Hepatic stellate cell (primary cell): ENCODE results near the gene KCNT2.
"Not testable (repeated sequence)": the region's sequence is repeated elsewhere in the genome, so short reads cannot be mapped to it uniquely, and the experiment has no call there.

Experiments
- DNase-seq: peaks from one replicate; pipeline ENCODE4 v3.0.0; 2011; ENCODE audit warnings: low spot score

The KCNT2 gene

DNA sequence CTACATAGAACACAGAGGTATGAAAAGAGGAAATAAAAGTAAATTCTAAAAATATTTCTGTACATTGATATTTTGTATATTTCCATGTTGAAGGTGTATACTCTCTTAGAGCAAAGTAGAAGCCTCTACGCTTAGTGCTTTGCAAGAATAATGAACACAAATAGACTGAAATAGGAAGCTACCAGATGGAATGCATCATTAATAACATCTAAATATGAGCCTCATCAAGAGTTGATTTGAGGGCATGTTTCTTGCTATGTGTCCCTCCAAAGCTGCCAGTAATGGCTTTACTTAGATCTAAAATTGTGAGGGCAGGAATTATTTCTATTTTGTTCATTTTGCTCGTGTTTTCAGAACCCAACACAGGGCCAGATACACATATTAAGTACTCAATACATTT is 94.4 kb downstream of the KCNT2 start:
- no peak for DNase-seq

GRCh38 chr1:196510451-196510850 is 97.8 kb downstream of the KCNT2 start:
- DNase-seq = no peak

- DNase-seq = not testable (repeated sequence)
Observed at GRCh38 chr1:196504224-196504623, 104.0 kb downstream of the KCNT2 start.

- DNase-seq = no peak
Observed at GRCh38 chr1:196502437-196502836, 105.8 kb downstream of the KCNT2 start.

GRCh38 chr1:196501760-196502428 is 106.3 kb downstream of the KCNT2 start:
- no peak for DNase-seq

- DNase-seq = no peak
Observed at GRCh38 chr1:196497817-196498216, 110.4 kb downstream of the KCNT2 start.

GRCh38 chr1:196494766-196495165 is 113.5 kb downstream of the KCNT2 start:
- DNase-seq = no peak

DNA sequence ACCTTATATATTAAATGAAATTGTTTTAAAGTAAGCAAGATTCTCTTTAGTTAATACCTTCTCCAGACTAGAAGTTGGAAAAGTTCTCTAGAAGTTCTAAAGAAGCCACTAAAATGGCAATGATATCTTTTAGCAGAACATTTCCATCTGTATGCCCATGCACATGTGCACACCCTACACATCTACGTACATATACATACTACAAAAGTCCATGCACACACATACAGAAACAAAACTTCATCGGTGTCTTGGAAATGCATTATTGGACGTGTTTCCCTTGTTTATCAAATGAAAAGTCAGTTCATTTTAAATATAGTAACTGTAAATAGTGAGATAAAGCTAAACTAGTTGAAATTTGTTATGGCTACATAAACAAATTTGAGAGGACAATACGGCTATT is 114.4 kb downstream of the KCNT2 start:
- DNase-seq = no peak

GRCh38 chr1:196488579-196488978 is 119.7 kb downstream of the KCNT2 start:
- no peak for DNase-seq

- no peak for DNase-seq
Observed at GRCh38 chr1:196486346-196486745, 121.9 kb downstream of the KCNT2 start.

DNA sequence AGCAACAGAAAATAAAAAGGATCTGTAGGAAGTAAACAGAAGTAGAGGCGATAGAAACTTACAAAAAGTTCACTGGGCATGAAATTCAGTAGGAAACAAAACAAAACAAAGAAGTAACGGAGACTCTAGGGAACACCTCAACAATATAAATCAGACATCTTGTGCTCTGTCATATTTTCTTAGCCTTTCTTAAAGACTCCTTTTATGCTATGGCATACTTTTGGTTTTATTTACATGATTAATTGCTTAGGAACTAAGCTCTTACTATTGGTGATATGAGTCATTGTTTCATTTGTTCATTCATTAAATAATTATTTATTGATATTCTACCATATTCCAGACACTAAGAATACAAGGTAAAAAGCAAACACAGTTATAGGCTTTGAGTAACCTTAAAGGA is 126.6 kb downstream of the KCNT2 start:
- DNase-seq = no peak

GRCh38 chr1:196477262-196477661 is 131.0 kb downstream of the KCNT2 start:
- DNase-seq = no peak

DNA sequence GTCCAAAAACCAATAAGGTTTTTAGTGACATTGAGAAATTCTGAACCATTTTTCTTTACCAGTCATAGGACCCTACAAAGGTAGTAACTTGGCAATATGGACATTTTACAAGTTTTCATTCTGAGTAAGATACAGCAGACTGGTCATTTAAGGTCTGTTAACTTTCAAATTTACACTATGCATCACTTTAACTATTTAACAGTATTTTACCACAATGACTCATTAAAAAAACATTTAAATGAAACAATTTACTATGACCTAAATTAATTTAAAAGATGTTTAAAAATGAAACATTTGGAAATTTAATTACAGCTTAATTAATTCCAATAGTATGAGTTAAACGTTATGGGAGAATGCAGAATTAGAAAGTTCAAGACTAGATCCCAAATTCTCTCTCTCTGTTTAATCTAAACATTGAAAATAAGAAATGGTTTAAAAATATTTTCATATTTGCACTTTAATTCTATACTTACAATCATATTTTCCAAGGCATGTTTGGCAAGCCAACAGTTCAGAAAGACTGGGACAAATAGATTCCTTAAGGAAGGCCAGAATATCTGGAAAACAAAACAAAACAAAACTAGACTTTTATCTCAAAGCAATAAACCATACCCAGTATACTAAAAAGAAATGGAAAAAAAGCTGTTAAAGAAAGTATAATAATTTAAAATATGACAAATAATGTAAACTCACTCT is 140.9 kb downstream of the KCNT2 start:
- DNase-seq = no peak

GRCh38 chr1:196466654-196467053 is 141.6 kb downstream of the KCNT2 start:
- no peak for DNase-seq

DNA sequence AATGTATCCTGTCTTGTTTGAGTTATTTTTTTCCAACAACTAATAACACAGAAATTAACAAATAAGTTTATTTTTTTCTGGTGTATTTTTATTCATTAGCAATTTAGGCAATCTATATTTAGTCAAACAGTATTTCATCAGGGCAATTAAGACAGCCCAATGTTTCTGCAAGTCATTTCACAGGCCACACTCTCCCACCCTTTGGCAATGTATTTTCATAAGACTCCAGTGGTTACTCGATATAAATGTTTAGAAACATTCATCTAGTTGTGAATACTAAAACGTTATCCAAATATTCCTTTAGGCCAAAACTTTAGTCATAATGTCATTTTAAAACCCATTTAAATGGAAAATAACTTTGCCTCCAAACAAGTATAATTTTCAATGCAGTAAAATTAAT is 142.1 kb downstream of the KCNT2 start:
- DNase-seq = no peak

DNA sequence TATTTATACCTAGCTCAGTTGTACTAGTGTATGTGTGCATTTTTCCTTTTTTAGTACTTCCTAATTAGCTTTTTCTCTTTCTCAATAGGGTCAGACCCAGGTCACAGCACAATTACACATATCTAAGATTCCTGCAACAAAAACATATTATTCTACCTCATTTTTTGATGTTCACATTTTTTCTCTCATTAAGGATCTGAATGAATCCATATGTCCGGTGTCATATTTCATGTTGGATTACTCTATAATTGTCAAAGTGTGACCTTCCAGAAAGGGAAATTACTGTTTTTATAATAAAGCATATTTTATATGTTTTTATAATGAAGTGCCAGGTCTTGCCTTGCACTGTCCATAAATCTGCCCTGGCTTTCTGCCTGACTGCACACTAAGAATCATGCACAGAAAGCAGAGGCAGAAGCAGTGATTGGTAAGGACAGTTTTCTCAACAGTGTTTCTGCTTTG is 143.7 kb downstream of the KCNT2 start:
- DNase-seq = no peak

GRCh38 chr1:196462086-196462485 is 146.2 kb downstream of the KCNT2 start:
- DNase-seq = no peak

GRCh38 chr1:196461521-196461920 is 146.7 kb downstream of the KCNT2 start:
- DNase-seq = no peak

DNA sequence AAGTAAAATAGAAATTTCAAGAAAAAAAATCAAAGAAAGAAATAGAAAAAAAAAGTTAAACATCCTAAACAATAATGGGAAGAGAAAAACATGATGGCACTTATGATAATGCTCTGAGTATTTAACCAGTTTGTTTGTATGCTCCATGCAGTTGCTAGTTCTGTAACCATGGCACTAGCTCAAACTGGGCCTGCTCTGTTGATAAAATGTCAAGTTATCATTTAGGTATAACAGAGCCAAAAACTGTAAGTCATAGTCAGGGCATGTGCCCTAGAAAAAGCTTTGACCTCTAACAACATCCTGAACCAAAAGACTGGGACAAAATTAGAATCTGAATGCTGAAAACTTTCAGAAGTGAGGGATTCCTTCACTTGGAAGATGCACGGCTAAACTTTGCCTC is 148.9 kb downstream of the KCNT2 start:
- no peak for DNase-seq

GRCh38 chr1:196454792-196455191 is 153.4 kb downstream of the KCNT2 start:
- no peak for DNase-seq

DNA sequence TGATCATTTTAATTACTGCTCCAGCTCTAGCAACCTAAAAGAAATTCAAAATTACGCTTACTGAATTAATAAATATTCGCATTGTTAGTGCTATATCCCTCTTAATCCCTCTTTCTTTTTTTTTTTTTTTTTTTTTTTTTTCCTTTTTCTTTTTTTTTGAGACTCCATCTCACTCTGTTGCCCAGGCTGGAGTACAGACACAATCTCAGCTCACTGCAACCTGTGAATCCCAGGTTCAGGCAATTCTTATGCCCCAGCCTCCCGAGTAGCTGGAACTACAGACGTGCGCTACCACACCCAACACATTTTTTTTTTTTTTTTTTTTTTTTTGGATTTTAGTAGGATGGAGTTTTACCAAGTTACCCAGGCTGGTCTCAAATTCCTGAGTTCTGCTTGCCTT is 157.1 kb downstream of the KCNT2 start:
- DNase-seq = no peak

DNA sequence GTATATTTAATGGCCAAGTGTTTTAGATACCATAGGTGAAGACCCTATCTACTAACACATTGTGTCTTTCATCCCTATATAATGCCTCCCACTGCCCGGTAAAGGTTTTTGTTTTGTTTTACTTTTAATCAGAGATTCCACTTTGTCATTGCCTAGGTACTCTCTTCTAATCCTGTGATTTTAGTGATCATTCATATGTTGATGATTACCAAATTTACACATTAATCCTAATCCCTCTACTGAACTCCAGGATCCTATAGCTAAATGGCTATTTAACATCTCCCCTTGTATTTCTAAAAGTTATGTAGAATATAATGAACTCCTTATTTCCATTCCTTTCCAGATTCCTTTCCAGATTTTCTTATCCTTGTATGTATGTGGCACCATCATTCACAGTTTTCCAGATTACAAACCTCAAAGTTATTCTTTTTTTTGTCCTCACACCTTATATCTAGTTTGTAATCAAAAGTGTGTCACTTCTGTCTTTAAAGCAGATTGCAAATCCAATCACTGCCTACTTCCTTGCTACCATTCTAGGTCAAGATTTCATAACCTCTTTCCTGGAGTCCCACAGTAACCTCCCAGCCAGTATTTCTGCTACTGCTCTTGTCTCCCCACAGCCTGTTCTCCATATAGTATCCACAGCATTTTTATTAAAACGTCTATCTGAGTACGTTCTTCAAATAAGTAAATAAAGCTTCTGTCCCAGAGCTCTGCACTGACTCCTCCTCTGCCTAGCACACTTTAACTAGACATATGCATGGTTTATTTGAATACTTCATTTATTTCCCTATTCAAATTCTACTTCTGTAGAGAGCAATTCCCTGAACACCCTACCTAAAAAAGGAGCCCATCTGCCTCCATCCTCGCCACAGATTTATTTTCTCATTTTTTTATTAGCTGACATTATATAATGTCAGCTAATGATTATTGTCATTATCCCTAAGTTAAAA is 157.8 kb downstream of the KCNT2 start:
- DNase-seq = no peak

GRCh38 chr1:196449460-196449859 is 158.8 kb downstream of the KCNT2 start:
- no peak for DNase-seq
